Esophagus squamous epithelium (tissue), 5 donors: ENCODE measurements around the gene HNRNPD. TPM values are rescaled to one million over a fixed set of nuclear protein-coding genes. Genes with fewer than 3 reads are reported as not detected.
"Not testable (repeated sequence)": the region's sequence is repeated elsewhere in the genome, so short reads cannot be mapped to it uniquely, and the experiment has no call there.

Experiments used
- DNase-seq: peaks from one replicate; lab custom pipeline; 2025; lab: John Stamatoyannopoulos, UW
- H3K27ac ChIP-seq, 4 donors: fragments of 200-600 bp; sonication (generic); one replicate each; pipeline ENCODE4 v1.5.1; 2016 to 2019; ENCODE audit warnings: mild to moderate bottlenecking in 1 of 4
- H3K27me3 ChIP-seq, 4 donors: fragments of 200-600 bp; sonication (generic); 1 replicate in 3 of 4; 2 replicates in 1 of 4; pipeline versions ENCODE4 v1.5.1 to v1.6.0; 2017 to 2021; ENCODE audit warnings: antibody characterized with exemption in 1 of 4
- H3K36me3 ChIP-seq, 3 donors: fragments of 200-600 bp; sonication (generic); one replicate each; pipeline ENCODE4 v1.5.1; 2016 to 2019
- H3K4me1 ChIP-seq, 3 donors: fragments of 200-600 bp; sonication (generic); one replicate each; pipeline ENCODE4 v1.5.1; 2017 to 2019
- H3K4me3 ChIP-seq, 4 donors: fragments of 200-600 bp; sonication (generic); 1 replicate in 3 of 4; 2 replicates in 1 of 4; pipeline ENCODE4 v1.5.1; 2016 to 2019; ENCODE audit warnings: mild to moderate bottlenecking in 2 of 4, moderate library complexity in 1 of 4
- H3K9me3 ChIP-seq, 3 donors: fragments of 200-600 bp; sonication (generic); one replicate each; pipeline ENCODE4 v1.5.1; 2016 to 2019
- CTCF ChIP-seq, 6 experiments: fragments of 450-650 bp in 4 of 6; fragments of 200-600 bp in 2 of 6; sonication (generic) in 2 of 6; IDR thresholded peaks; one replicate each; pipeline ENCODE4 v1.5.1; 2016 to 2019; ENCODE audit warnings: antibody characterized with exemption in 6 of 6, mild to moderate bottlenecking in 4 of 6, moderate library complexity in 4 of 6
- POLR2A ChIP-seq, 4 donors: fragments of 450-650 bp; IDR thresholded peaks; one replicate each; pipeline ENCODE4 v1.6.1; 2017; ENCODE audit warnings: antibody characterized with exemption in 4 of 4, mild to moderate bottlenecking in 4 of 4, moderate library complexity in 3 of 4
- WGBS, 2 donors: methylation state at CpG; one replicate each; pipeline ENCODE4 v1.1.5; 2018; 5-methylcytosine and 5-hydroxymethylcytosine counted together
- intact Hi-C: fragments of 100-400 bp; cut with DNase I; formaldehyde crosslinking; loops from one replicate; pipeline ENCODE4 v1.15.0; 2022
- total RNA-seq, 4 donors: library from RNA; depleted of rRNA; stranded (reverse); fragments of >200 nt; gene quantifications; one replicate each; pipeline ENCODE4 v1.1.0, GENCODE V29; 2016
- donor health status: DM: yes; HTN: yes; CAD: no.

Gene HNRNPD
- total RNA-seq, 4 donors from 2014 or later = 49.9 to 105 (median 71.0) TPM

GRCh38 chr4:82415922-82416365, 42.2 kb upstream of the HNRNPD start:
- Histone ChIP-seq H3K36me3 (no peaks in the 10 kb centered on the region), H3K4me1 (no peaks in the 10 kb centered on the region), H3K27ac (no peak overlapping the region), H3K4me3 (no peak overlapping the region), H3K27me3 (peaks cover 0 to 4% (median 0%) of the 10 kb centered on the region in 4 donors), H3K9me3 (no peaks in the 10 kb centered on the region)
- no peak for TF ChIP-seq POLR2A (IDR thresholded peaks at IDR 0.05)
- no peak for TF ChIP-seq CTCF (IDR thresholded peaks at IDR 0.05)
- DNase-seq = no peak
- intact Hi-C loops = no loop called here
- WGBS, 2 donors = 77 to 83% methylated on average over 7 to 12 of the region's 12 CpGs

GRCh38 chr4:82415061-82415460, 41.3 kb upstream of the HNRNPD start:
- H3K36me3 ChIP-seq, DNase-seq, H3K27ac ChIP-seq, H3K9me3 ChIP-seq, intact Hi-C loops, H3K27me3 ChIP-seq, H3K4me1 ChIP-seq, H3K4me3 ChIP-seq: not testable (repeated sequence)
- 92% methylated on average over 11 of the region's 11 CpGs; no CpG with 5 or more reads in 1 of the 2 donors for WGBS, 2 donors

GRCh38 chr4:82403725-82404124, 29.9 kb upstream of the HNRNPD start:
- TF ChIP-seq POLR2A (IDR thresholded peaks at IDR 0.05) = no peak
- Histone ChIP-seq H3K4me1 (no peaks in the 10 kb centered on the region), H3K9me3 (no peaks in the 10 kb centered on the region), H3K4me3 (no peak overlapping the region), H3K36me3 (no peaks in the 10 kb centered on the region), H3K27ac (no peak overlapping the region), H3K27me3 (no peaks in the 10 kb centered on the region)
- 39 to 65% methylated on average over 1 of the region's 1 CpG for WGBS, 2 donors
- intact Hi-C loops = no loop called here
- DNase-seq = no peak

DNA sequence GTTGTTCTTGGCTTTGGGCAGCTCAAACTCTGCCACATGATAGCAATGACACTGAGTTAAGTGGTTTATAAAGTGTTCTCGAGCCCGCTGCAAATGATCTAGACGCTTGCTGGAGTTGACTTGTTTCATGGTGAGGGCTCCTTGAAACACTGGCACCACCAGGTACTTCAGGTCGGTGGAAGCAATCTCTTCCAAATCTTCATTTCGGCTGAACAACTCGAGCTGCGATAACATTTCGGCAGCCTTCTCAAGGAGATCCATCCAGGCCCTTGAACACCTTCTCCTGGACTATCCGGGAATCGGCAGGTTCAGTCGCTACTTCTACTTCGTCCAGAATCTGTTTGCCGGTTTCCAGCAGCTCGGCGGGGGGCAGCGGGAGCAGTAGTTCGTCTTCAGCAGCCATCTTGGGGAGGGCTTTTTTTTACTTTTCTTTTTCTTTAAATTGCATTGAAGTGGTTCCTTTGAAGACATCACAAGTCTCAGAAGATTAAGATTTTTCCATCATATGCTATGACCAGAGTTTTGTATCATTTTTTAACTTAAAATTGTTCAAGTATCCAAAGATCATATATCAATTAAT, 28.5 kb upstream of the HNRNPD start:
- no peaks in the 10 kb centered on the region for H3K4me1 ChIP-seq
- no peaks in the 10 kb centered on the region for H3K36me3 ChIP-seq
- no peaks in the 10 kb centered on the region for H3K27me3 ChIP-seq
- H3K27ac ChIP-seq = no peak overlapping the region
- no peaks in the 10 kb centered on the region for H3K9me3 ChIP-seq
- no peak for DNase-seq
- intact Hi-C loops = no loop called here
- no peak for TF ChIP-seq CTCF (IDR thresholded peaks at IDR 0.05)
- TF ChIP-seq POLR2A (IDR thresholded peaks at IDR 0.05) = no peak
- no peak overlapping the region for H3K4me3 ChIP-seq
- 89 to 94% methylated on average over 17 of the region's 17 CpGs for WGBS, 2 donors

DNA sequence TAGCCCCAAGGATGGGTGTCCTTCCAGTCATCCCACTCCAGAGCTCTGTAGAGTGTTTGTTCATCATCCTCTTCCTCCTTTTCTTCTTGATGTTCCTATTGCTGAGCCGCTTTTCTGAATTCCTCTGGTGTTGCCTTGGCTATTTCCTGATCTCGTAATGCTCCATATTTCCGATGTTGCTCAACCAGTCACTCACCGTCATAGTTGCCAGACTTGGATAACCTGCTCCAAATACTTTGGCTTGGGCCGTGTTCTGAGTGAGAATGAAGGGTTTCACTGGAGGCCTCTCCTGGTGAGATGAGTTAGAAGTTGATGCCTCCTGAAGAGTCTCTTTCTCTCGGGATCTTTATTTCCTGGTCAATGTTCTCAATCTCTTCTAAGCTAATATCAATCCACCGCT, 27.8 kb upstream of the HNRNPD start:
- H3K4me3 ChIP-seq = no peak overlapping the region
- H3K36me3 ChIP-seq = no peaks in the 10 kb centered on the region
- no peaks in the 10 kb centered on the region for H3K27me3 ChIP-seq
- 72 to 76% methylated on average over 7 of the region's 7 CpGs for WGBS, 2 donors
- TF ChIP-seq CTCF (IDR thresholded peaks at IDR 0.05) = no peak
- TF ChIP-seq POLR2A (IDR thresholded peaks at IDR 0.05) = no peak
- DNase-seq = no peak
- intact Hi-C loops = no loop called here
- H3K27ac ChIP-seq = no peak overlapping the region
- H3K4me1 ChIP-seq = no peaks in the 10 kb centered on the region
- H3K9me3 ChIP-seq = no peaks in the 10 kb centered on the region

DNA sequence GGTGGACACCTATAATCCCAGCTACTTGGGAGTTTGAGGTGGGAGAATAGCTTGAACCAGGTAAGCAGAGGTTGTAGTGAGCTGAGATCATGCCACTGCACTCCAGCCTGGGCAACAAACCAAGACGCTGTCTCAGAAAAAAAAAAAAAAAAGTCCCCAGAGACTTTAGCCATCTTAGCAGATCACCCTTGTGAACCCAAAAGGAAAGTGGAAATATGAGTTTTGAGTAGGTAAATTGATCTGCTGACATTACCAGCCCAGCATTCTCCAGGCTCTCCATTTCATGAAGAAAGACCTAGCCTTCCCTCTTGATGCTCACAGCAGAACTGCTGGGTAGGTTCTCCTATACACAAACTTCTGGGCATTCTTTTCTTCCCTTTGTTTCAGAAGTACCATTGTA, 24.5 kb upstream of the HNRNPD start:
- no peaks in the 10 kb centered on the region for H3K9me3 ChIP-seq
- DNase-seq = no peak
- WGBS, 2 donors = 88 to 93% methylated on average over 1 of the region's 1 CpG
- no peak overlapping the region for H3K27ac ChIP-seq
- no peaks in the 10 kb centered on the region for H3K27me3 ChIP-seq
- no peak overlapping the region for H3K4me3 ChIP-seq
- TF ChIP-seq POLR2A (IDR thresholded peaks at IDR 0.05) (no peak), CTCF (IDR thresholded peaks at IDR 0.05) (no peak)
- intact Hi-C loops = no loop called here
- H3K4me1 ChIP-seq = peaks cover 0 to 5% (median 0%) of the 10 kb centered on the region in 3 donors
- no peaks in the 10 kb centered on the region for H3K36me3 ChIP-seq
